ENCODE data around the gene ADGRV1. TPM values are rescaled to one million over a fixed set of nuclear protein-coding genes. Genes with fewer than 3 reads are reported as not detected.

Gene ADGRV1
- total RNA-seq, 4 donors from 2014 or later, result 6.0 to 37.0 (median 10.6) TPM

DNA sequence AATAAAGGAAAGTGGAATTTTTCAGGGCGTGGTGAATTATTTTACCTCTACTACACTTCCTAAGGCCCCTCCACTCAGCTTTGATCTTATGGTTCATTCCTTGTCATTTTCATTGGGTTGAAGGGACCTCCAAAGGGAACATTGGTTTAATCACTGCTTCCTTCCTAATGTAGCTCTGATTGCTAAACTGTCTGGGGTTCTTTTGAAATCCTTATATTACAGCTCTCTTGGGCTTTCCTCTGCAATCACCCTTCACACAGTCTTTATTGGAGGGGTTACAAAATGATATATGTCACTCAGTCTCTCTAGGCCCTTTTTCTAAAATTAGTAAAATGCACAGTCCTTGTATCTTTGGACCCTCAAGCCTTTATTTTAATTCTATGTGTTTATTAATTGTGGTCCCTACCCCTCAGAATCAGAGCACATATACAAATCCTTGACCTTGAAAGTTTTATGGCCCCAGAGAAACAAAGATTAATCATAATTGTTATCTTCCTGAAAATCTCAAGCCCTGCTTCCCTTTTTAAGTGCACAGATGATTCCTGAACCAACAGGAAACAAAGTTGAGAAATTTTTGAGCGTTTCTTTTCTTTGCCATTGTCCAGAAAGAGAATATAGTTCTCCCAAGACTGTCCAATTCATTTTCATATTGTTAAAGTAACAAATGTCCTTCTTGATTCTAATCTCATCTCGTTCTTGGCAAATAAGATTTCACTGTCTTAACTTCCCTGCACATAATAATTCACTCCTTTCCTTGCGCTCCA lies 494.6 kb downstream of the ADGRV1 start:
- 38 to 52% methylated on average over 4 of the region's 4 CpGs for WGBS, 2 donors (ENCODE audit: low coverage in 1 of 2)
- no peak for DNase-seq
- intact Hi-C loops (cut with DNase I; ENCODE audit: low total_unique reads), result no loop called here

GRCh38 chr5:91053741-91054025 lies 495.1 kb downstream of the ADGRV1 start:
- TF ChIP-seq POLR2A (IDR thresholded peaks at IDR 0.05) (no peak), POLR2AphosphoS5 (IDR thresholded peaks at IDR 0.05) (no peak), EP300 (IDR thresholded peaks at IDR 0.05; ENCODE audit: low read depth) (no peak)
- TF ChIP-seq, protein P1, sequence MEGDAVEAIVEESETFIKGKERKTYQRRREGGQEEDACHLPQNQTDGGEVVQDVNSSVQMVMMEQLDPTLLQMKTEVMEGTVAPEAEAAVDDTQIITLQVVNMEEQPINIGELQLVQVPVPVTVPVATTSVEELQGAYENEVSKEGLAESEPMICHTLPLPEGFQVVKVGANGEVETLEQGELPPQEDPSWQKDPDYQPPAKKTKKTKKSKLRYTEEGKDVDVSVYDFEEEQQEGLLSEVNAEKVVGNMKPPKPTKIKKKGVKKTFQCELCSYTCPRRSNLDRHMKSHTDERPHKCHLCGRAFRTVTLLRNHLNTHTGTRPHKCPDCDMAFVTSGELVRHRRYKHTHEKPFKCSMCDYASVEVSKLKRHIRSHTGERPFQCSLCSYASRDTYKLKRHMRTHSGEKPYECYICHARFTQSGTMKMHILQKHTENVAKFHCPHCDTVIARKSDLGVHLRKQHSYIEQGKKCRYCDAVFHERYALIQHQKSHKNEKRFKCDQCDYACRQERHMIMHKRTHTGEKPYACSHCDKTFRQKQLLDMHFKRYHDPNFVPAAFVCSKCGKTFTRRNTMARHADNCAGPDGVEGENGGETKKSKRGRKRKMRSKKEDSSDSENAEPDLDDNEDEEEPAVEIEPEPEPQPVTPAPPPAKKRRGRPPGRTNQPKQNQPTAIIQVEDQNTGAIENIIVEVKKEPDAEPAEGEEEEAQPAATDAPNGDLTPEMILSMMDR (IDR thresholded peaks at IDR 0.05), result no peak
- in situ Hi-C loops (cut with MboI; ENCODE audit: low pct_ligation_motif_present in 1 of 4, low pct_unique_long_range_greater_than_20kb in 1 of 4, low sequenced_read_pairs in 3 of 4), result no loop called here
- H3K9me3 ChIP-seq, result no peaks in the 10 kb centered on the region
- 75 to 90% methylated on average over 1 of the region's 1 CpG for WGBS, 2 donors (ENCODE audit: low coverage in 1 of 2)
- DNase-seq, result no peak
- intact Hi-C loops (cut with DNase I; ENCODE audit: low total_unique reads), result no loop called here
- H3K4me3 ChIP-seq, result no peak overlapping the region
- H3K27me3 ChIP-seq, result no peaks in the 10 kb centered on the region
- H3K27ac ChIP-seq, result no peak overlapping the region
- H3K36me3 ChIP-seq, result no peaks in the 10 kb centered on the region
- peaks cover 0 to 24% (median 9%) of the 10 kb centered on the region in 4 donors for H3K4me1 ChIP-seq

More for the DNA sequence above, 494.6 kb downstream of the ADGRV1 start:
- TF ChIP-seq, protein P1 (IDR thresholded peaks at IDR 0.05), result no peak
- TF ChIP-seq EP300 (IDR thresholded peaks at IDR 0.05; ENCODE audit: low read depth) (no peak), POLR2AphosphoS5 (IDR thresholded peaks at IDR 0.05) (no peak), POLR2A (IDR thresholded peaks at IDR 0.05) (no peak)
- H3K27ac ChIP-seq, result no peak overlapping the region
- no peaks in the 10 kb centered on the region for H3K27me3 ChIP-seq
- H3K36me3 ChIP-seq, result no peaks in the 10 kb centered on the region
- peaks cover 0 to 25% (median 7%) of the 10 kb centered on the region in 4 donors for H3K4me1 ChIP-seq
- H3K4me3 ChIP-seq, result no peak overlapping the region
- in situ Hi-C loops (cut with MboI; ENCODE audit: low pct_ligation_motif_present in 1 of 4, low pct_unique_long_range_greater_than_20kb in 1 of 4, low sequenced_read_pairs in 3 of 4), result no loop called here
- H3K9me3 ChIP-seq, result no peaks in the 10 kb centered on the region

DNA sequence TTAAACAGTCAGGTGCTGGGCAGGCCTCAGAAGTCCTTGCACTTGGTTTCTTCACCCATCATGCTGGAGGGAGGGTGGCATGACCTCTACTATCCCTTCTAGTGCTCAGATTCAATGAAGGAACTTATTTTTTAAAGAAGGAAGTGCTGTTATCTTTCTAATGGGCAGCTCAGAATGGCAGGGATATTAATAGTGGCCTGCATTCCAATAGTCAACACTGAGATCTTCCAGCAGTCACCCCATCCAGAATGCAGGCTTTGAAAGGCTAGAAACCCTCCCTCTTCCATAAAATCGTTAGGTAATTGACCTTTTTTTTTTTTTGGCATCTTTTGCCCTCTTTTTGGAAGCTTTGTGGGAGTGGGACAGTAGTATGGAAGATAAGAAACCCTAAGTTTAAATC lies 499.6 kb downstream of the ADGRV1 start:
- no peak overlapping the region for H3K4me3 ChIP-seq
- peaks cover 0 to 28% (median 14%) of the 10 kb centered on the region in 4 donors for H3K4me1 ChIP-seq
- DNase-seq, result no peak
- in situ Hi-C loops (cut with MboI; ENCODE audit: low pct_ligation_motif_present in 1 of 4, low pct_unique_long_range_greater_than_20kb in 1 of 4, low sequenced_read_pairs in 3 of 4) (no loop called here), intact Hi-C loops (cut with DNase I; ENCODE audit: low total_unique reads) (no loop called here)
- no peaks in the 10 kb centered on the region for H3K9me3 ChIP-seq
- peak overlapping the region; percentile 12 to 71 (median 54) for H3K27ac ChIP-seq
- no peaks in the 10 kb centered on the region for H3K36me3 ChIP-seq
- no peaks in the 10 kb centered on the region for H3K27me3 ChIP-seq
- WGBS, 2 donors (ENCODE audit: low coverage in 1 of 2), result 11 to 50% methylated on average over 1 of the region's 1 CpG
- TF ChIP-seq EP300 (IDR thresholded peaks at IDR 0.05; ENCODE audit: low read depth), result no peak
- TF ChIP-seq POLR2AphosphoS5 (IDR thresholded peaks at IDR 0.05), result no peak
- TF ChIP-seq, protein P1 (IDR thresholded peaks at IDR 0.05), result no peak
- TF ChIP-seq POLR2A (IDR thresholded peaks at IDR 0.05), result no peak

GRCh38 chr5:91058575-91058974 lies 500.0 kb downstream of the ADGRV1 start:
- intact Hi-C loops (cut with DNase I; ENCODE audit: low total_unique reads), result no loop called here
- H3K36me3 ChIP-seq, result no peaks in the 10 kb centered on the region

More at GRCh38 chr5:91058575-91058974, 500.0 kb downstream of the ADGRV1 start:
- 44 to 67% methylated on average over 1 to 4 of the region's 4 CpGs for WGBS, 2 donors (ENCODE audit: low coverage in 1 of 2)
- TF ChIP-seq, protein P1 (IDR thresholded peaks at IDR 0.05), result no peak
- TF ChIP-seq EP300 (IDR thresholded peaks at IDR 0.05; ENCODE audit: low read depth) (no peak), POLR2A (IDR thresholded peaks at IDR 0.05) (no peak), POLR2AphosphoS5 (IDR thresholded peaks at IDR 0.05) (peak in 1 of 3 donors; percentile 61)
- no peaks in the 10 kb centered on the region for H3K27me3 ChIP-seq
- DNase-seq, result peak; percentile 44
- H3K9me3 ChIP-seq, result no peaks in the 10 kb centered on the region
- H3K4me1 ChIP-seq, result peaks cover 0 to 27% (median 11%) of the 10 kb centered on the region in 4 donors
- in situ Hi-C loops (cut with MboI; ENCODE audit: low pct_ligation_motif_present in 1 of 4, low pct_unique_long_range_greater_than_20kb in 1 of 4, low sequenced_read_pairs in 3 of 4), result no loop called here
- H3K27ac ChIP-seq, result peak overlapping the region; percentile 51 to 71 (median 56)
- no peak overlapping the region for H3K4me3 ChIP-seq
